GM11168 (cell line): ENCODE measurements around the gene IL34.

ENCODE experiments used
- in situ Hi-C: fragments of 300-500 bp; cut with MboI; formaldehyde crosslinking; loops from one replicate; pipeline ENCODE4 v1.12.0; 2022; ENCODE audit warnings: low sequenced_read_pairs; ENCODE audit not compliant: unreplicated experiment

IL34 gene

GRCh38 chr16:70698901-70699300 is 52.5 kb downstream of the IL34 start:
- in situ Hi-C loops, result no loop called here

DNA sequence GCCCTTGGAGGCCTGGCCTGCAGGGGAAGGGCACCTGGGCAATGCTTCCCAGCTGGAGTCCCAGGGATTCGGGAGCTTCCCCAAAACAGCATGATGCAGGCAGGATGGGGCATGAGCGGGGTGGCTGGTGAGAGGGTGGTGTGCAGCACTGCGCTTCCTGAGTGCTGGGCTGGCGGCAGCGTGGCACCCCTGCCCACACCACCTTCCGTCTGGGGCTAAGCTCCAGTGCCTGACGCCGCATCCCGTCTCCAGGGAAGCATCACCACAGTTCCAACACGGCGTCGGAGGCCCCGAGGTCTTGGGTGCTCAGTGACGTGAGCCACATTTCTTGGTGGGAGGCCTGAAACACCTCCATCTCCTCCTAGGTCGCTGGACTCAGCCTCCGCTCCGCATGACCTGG is 53.3 kb downstream of the IL34 start:
- in situ Hi-C loops, result no loop called here

DNA sequence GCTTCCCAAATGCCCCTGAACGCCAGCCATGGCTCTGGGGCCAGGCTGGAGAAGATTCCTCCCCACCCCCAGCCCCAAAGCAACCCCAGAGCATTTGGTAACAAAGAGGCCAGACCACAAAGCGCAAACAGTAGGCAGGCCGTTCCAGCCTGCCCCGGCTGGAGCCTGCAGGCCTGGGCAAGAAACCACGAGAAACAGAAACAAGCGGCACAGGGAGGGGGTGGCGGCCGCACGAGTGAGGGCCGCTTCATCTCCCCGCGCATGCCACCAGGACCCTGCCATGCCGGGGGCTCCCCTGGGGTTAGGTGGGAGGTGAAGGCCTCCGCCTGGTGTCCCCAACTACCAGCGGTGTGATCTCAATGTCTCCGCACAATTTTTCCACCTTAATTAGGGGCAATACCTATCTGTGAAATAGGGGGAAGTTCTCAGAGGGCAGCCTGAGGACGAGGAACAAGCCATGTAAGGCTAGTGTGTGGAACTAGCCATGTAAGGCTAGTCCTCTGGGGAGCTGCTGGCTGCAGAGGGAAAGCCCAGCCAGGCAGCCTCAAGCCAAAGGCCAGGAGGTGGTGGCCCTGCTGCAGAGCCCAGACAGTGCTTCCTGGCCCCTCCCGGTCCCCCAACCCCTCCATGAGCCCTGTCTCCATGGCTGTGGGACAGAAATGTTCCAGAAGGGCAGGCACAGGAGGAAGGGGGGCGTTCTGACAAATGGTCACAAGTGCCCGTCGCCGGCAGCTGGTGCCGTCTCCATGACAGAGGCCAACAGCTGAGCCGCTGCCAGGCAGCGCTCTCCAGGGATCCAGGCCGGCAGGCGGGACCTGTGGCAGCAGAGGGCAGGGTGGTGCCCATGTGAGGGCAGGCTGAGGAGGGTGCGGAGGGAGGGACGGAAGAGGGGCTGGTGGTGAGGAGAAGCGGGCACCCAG is 54.0 kb downstream of the IL34 start:
- in situ Hi-C loops, result no loop called here

DNA sequence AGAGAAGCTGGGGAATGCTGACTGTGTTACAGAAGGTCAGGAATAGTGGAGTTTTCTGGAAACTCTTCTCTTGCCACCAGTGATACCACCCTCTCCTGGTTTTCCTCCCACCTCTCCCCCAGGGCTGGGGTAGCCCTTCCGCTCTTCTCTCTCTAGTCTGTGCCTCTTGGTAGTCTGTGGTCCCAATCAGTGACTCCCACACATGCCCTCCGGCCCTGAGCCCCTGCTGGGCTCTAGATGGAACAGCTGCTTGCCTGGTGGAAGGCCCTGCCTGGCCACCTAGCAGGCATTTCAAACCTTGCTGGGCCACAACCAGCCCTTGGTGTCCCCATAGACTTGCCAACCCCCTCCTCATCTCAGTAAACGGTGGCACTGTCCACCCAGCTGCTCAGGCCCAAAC is 54.7 kb downstream of the IL34 start:
- in situ Hi-C loops, result no loop called here

DNA sequence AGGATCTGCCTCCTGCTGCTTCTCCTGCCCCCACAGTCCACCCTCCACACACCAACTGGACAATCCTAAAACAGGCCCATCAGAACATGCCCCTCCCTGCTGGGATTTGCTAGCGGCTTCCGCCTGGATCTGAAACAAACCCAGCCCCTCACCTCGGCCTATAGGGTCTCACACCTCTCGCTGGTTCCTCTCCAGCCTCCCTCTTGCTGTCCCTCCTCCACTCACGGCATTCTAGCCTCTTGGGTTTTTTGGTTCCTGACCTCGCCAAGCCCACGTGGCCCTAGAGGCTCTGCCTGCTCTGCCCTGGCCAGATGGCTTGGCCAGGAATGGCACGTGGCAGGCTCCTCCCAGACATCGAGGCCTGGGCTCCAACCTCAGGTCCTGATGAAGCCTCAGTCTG is 55.2 kb downstream of the IL34 start:
- in situ Hi-C loops, result no loop called here

- in situ Hi-C loops, result no loop called here
Observed at GRCh38 chr16:70701998-70702397, 55.6 kb downstream of the IL34 start.

GRCh38 chr16:70702624-70703023 is 56.3 kb downstream of the IL34 start:
- in situ Hi-C loops, result no loop called here

DNA sequence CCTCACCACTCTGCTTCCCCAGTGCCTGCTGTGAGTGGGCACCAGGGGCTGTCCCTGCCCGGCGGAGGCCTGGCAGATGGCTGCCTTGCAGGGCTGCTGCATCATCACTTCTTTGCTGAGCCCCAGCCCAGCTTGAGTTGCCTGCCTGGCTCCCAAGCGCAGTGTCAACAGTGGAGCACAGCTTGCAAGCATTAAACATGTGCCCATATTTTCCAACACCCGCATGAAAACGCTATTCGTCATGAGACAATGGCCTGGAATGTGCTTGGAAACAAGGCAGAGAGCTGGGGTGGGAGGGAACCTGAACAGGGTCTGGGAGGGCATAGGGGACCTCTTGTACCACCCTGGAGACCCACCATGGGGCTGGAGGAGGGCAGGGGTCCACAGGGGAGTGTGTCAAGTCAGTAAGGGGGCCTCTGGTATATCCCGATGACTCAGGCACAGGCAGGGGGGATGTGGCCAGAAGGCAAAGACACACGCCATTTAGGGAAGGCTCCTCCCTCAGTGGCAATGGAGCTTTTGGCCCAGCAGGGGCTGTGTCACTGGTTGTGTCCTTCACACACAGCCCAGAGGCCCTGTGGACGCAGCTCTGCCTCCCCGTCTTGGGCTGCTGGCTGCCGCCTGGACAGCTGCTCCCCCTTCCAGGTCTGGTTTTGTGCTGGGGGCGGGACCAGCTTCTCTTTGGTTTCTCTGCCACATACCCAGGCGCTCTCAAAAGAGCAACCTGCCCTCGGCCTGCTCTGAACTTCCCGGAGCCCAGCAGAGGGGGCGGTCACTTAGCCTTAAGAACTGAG is 56.9 kb downstream of the IL34 start:
- in situ Hi-C loops, result no loop called here

DNA sequence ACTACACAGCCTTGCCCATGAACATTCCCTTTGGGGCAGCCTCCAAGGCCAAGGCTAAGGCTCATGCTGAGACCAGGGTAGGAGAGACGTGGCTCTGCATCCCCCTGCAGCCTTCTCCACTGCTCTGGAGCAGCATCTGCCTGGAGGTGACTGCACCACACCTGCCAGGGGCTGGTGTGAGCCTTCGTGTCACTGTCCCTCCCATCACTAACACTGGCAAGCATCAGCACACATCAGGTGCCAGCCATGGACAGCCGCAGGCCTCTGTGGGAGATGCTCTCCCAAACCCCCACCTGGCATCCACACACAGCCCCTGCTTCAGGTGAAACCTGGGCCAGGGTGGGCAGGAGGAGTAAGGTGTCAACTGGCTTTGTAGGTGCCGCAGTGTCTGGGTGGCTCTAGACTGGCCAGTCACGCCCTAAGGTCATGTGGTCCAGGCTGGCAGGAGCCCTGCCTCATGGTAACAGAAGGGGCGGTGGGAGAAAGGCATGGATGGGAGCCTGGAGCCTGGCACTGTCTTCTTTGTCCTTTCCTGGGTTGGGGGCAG is 57.5 kb downstream of the IL34 start:
- in situ Hi-C loops, result no loop called here

DNA sequence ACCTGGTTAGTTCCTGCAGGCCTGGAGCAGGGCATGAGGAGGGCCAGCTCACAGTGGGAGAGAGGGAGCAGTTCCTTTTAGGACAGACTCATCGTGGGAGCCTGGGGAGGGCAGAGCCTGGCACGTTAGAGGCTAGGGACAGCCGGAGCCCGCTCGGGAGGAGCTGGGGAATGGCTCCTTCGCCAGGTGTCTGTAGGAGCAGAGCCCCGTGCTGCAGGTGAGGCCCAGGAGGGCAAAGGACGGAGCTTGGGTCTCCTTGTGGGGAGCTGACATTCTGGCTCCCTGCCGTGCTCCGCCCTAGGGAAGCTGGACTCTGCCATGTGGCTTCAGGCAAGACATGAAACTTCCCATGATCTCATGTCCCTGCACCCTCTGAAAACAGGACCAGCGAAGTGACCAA is 58.2 kb downstream of the IL34 start:
- in situ Hi-C loops, result no loop called here

DNA sequence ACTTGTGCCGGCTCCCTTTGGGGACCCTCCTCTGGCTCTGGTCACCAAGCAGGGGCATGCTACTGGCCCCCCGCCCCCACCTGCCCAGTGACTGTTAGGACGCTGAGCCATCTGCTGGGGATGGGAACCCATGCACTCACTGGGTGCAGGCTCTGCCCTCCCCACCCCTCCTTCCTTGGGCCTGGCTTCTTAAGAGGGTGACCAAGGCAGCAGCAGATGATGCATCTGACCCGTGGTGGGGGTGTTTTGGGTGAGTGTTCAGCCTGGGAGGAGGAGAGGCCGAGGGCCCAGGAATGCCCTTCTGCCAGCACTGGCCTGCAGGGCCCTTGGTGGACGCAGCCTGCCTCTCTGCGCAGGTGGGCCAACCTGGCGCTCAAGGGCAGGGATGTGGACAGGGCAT is 58.7 kb downstream of the IL34 start:
- in situ Hi-C loops, result no loop called here

DNA sequence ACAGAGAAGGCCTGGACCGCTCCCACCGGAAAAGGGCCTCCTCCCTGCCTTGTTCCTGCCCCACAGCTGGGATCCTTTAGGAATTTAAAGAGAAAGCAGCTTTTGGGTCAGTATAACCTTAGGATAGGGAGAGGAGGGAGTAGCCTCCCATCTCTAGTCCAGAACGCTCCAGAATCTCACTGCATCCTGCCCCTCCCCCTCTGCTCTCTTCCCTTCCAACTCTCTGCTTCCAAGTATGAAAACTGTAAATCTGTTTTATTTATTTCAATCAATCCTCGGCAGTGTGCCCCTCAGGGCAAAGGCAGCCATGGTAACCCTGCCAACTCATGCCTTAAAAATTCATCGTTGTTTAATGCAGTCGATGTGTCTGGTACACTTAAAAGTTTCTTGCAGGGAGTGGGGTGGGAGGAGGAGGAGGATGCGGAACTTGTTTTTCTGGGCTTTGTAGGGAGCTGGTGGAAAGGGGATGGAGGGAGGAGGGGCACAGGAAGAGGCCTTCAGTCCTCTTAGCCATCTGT is 60.6 kb downstream of the IL34 start:
- in situ Hi-C loops, result no loop called here

DNA sequence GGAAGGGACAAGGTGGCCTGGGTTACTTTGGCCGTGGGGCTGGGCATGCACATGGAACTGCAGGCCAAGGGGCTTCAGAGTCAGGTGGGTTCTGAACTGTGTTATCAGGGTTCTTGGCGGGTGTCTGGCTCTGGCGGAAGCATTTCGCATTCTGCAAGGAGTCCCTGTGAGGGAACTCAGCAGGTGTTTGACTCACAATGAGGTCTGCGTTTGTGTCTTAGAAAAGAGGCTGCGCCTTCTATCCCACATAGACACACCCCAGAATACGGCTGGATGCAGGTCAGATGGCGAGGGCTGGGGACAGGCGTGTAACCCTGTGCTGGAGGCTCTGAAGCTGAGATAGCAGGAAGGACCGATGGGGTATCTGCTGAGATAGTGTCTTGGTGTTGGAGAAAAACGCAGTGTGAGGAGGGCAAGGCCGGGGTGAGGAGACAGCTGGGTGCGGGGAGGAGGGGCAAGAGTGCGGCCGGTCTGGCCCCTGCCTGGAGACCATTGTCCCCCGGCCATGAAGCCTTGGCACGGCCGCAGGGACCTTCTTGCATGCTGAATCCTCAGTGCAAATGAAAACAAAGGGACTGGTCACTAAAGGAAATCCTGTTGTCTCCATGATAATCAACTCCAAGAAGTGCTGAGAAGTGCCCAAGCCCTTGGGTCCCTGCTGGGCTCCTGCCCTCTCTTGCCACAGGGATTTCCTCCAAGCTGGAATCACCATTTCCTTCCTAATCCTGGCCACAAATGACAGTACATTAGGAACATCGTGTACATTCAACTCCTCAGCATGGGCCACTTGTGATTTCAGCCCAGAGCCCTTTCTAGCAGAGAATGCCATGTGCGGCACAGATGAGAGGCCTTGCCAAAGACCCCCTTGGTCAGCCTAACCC is 62.2 kb downstream of the IL34 start:
- in situ Hi-C loops, result no loop called here

- in situ Hi-C loops, result no loop called here
Observed at GRCh38 chr16:70709457-70709856, 63.1 kb downstream of the IL34 start.

- in situ Hi-C loops, result no loop called here
Observed at GRCh38 chr16:70709942-70710341, 63.6 kb downstream of the IL34 start.
